T-helper 2 cell treated with Interferon-gamma antibody and Interleukin-4, amounts not matched to agents 5 μg/mL and 100 μg/mL, for 36 hours (primary cell): ENCODE measurements around the gene DLEC1.
"Not testable (repeated sequence)": the region's sequence is repeated elsewhere in the genome, so short reads cannot be mapped to it uniquely, and the experiment has no call there.

Experiments used
- DNase-seq: peaks from one replicate; pipeline ENCODE4 v3.0.0; 2021; ENCODE audit warnings: low spot score
- H3K27ac Mint-ChIP-seq: one replicate; pipeline ENCODE4 v1.8.0; 2021; ENCODE audit warnings: mild to moderate bottlenecking, mixed read lengths
- H3K27me3 Mint-ChIP-seq: one replicate; pipeline ENCODE4 v1.8.0; 2021; ENCODE audit warnings: low read depth, mixed read lengths
- H3K36me3 Mint-ChIP-seq: one replicate; pipeline ENCODE4 v1.8.0; 2021; ENCODE audit warnings: low read depth, mixed read lengths
- H3K4me1 Mint-ChIP-seq: one replicate; pipeline ENCODE4 v1.8.0; 2021; ENCODE audit warnings: low read depth, mixed read lengths
- H3K4me3 Mint-ChIP-seq: one replicate; pipeline ENCODE4 v1.8.0; 2022; ENCODE audit warnings: mild to moderate bottlenecking, moderate library complexity, mixed read lengths
- H3K9me3 Mint-ChIP-seq: one replicate; pipeline ENCODE4 v1.8.0; 2021; ENCODE audit warnings: mixed read lengths

Gene DLEC1

DNA sequence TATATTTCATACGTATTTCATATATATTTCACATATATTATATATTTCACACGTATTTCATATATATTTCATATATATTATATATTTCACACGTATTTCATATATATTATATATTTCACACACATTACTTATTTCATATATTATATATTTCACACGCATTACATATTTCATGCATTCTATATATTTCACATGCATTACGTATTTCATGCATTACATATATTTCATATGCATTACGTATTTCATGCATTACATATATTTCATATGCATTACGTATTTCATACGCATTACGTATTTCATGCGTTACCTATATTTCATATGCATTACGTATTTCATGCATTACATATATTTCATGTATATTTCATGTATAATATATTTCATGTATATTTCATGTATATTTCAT, 121.7 kb downstream of the DLEC1 start:
- H3K9me3 Mint-ChIP-seq, H3K4me3 Mint-ChIP-seq: not testable (repeated sequence)

DNA sequence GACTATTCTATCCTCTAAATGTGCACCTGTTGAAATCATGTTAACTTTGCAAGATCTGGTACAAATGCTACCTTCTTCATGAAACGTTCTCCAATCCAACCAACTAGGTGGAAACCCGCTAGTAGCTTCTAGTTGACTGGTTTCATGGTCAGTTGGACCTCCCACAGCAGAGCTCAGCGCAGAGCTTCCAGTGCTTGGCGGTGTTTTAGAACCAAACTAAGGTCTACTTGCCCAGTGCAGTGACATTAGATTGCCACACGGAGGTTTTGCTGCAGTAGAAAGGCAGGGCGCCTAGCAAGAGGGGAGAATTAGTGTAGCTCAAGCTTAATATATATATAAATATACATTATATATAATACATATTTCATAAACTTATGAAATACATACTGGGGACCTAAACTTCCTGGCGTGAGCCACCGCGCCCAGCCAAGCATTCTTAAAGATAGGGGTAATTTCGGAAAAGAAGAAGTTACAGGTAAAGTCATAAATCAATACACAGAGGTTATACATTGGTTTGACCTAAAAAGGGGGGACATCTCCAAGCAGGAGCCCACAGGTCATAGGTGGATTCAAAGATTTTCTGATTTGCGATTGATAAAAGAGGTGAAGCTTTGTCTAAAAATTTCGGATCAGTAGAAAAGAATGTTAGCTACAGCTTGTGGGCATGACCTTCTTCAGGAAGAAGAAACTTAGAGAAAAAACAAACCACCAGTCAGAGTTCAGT, 124.3 kb downstream of the DLEC1 start:
- peaks cover 38% of the 10 kb centered on the region for H3K4me1 Mint-ChIP-seq
- H3K4me3 Mint-ChIP-seq: peak overlapping the region; percentile 86
- peak overlapping the region; percentile 99 for H3K27ac Mint-ChIP-seq
- no peaks in the 10 kb centered on the region for H3K9me3 Mint-ChIP-seq
- H3K27me3 Mint-ChIP-seq: peaks cover 2% of the 10 kb centered on the region
- DNase-seq: no peak
- H3K36me3 Mint-ChIP-seq: peaks cover 17% of the 10 kb centered on the region

More for the DNA sequence above, 121.7 kb downstream of the DLEC1 start:
- peaks cover 18% of the 10 kb centered on the region for H3K4me1 Mint-ChIP-seq
- not testable (repeated sequence) for H3K27ac Mint-ChIP-seq, H3K27me3 Mint-ChIP-seq, DNase-seq, H3K36me3 Mint-ChIP-seq

- Mint-ChIP-seq H3K4me1 (peaks cover 44% of the 10 kb centered on the region), H3K9me3 (no peaks in the 10 kb centered on the region), H3K36me3 (peaks cover 19% of the 10 kb centered on the region), H3K27ac (peak overlapping the region; percentile 99), H3K27me3 (peaks cover 2% of the 10 kb centered on the region), H3K4me3 (peak overlapping the region; percentile 86)
- DNase-seq: no peak
These were observed 125.0 kb downstream of the DLEC1 start for GRCh38 chr3:38163841-38164642.

- Mint-ChIP-seq H3K4me1 (peaks cover 49% of the 10 kb centered on the region), H3K27me3 (peaks cover 2% of the 10 kb centered on the region), H3K27ac (peak overlapping the region; percentile 99), H3K4me3 (peak overlapping the region; percentile 86), H3K9me3 (no peaks in the 10 kb centered on the region), H3K36me3 (peaks cover 21% of the 10 kb centered on the region)
- no peak for DNase-seq
These were observed 125.6 kb downstream of the DLEC1 start for GRCh38 chr3:38164643-38164951.

DNA sequence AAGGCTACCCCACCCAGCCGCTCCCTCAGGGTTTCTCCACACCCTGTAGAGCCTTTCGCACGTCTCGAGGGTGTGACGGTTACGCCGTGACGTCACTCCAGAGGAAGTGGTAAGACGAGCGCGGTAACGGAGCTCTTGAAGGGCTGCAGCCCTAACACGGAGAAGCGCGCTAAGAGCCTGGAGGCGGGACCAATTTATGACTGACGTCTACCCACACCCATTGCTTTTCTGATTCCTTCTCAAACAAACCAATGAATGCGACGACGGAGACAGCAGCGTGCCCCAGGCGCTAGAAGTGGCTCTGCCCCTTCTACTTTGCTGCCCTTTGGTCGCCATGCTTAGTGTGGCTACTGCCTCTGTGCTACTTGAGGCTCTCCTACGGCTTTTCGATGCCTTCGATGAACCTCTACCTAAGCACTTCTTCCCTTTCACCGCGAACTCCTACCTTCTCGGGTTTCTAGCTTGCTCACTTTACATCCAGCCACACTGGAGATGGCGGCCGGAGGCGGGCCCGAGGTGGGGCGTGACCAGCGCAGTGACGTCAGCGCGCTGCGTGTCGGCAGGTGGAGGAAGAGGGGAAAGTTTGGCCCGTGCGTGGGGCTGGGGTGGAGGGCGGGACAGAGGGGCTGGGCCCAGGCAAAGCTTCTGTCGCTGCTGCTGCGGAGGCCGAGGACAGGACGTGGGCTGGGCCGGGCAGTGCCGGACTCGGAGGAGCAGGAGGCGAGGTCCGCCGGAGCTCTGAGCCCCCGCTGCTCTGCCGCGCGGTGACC, 126.1 kb downstream of the DLEC1 start, which contains the start of gene OXSR1:
Gene OXSR1 (plus strand): TSS at position 586 of the 770 bp plus-strand sequence. CDS start 340 bp downstream, outside the sequence.
- Mint-ChIP-seq H3K9me3 (no peaks in the 10 kb centered on the region), H3K4me3 (peak within 1 kb of the TSS; percentile 86), H3K27ac (peak within 1 kb of the TSS; percentile 99), H3K36me3 (peaks cover 22% of the 10 kb centered on the region), H3K4me1 (peaks cover 47% of the 10 kb centered on the region), H3K27me3 (no peaks in the 10 kb centered on the region)
- peak; percentile 97 for DNase-seq

DNA sequence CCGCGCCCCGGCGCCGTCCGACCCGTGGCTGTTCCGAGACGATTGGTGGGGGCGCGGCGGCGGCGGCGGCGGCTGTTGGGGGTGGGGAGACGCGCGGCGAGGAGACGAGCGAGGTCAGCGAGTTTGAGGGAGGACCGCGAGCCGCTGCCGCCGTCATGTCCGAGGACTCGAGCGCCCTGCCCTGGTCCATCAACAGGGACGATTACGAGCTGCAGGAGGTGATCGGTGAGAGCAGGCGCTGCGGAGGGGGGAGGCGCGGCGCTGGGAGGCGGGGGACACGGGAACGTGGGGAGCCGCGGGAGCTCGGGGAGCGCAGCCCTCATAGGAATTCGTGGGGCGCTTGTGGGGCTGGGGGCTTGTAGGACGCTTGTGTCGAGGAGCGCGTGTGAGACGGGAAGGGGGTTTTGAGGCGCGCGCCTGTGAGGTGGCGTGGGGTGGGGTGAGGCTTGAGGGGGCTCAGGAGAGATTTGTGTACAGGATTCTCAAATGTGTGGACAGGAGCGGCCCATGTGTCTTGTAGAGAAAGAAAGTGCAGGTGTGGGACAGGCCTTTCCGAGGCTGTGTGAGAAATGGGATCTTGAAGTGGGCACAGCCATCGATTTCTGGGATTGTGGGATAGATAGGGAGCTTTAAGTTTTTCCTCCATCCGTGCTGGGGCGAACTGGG, 126.8 kb downstream of the DLEC1 start:
- DNase-seq: no peak
- Mint-ChIP-seq H3K4me1 (peaks cover 54% of the 10 kb centered on the region), H3K9me3 (no peaks in the 10 kb centered on the region), H3K36me3 (peaks cover 25% of the 10 kb centered on the region), H3K27me3 (no peaks in the 10 kb centered on the region), H3K4me3 (peak overlapping the region; percentile 86), H3K27ac (peak overlapping the region; percentile 99)

DNA sequence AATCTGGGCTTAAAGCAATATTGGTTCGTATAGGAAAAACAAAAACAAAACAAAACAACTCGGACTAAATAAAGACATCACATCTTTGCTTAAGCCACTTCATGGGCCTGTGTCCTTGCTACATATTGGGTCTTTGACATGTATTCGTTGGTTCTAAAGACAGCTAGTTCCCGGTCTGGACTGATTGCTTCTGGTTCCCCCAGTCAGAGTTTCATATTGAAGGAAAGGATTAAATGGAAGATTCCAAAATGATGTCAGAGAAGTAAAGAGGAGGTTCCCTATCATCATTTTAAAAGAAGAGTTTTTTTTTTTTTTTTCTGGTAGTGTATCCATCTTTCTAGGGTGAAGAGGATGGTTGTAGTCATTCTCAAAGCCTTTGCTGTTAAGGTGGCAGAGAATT, 128.6 kb downstream of the DLEC1 start:
- H3K27me3 Mint-ChIP-seq: no peaks in the 10 kb centered on the region
- H3K4me1 Mint-ChIP-seq: peaks cover 67% of the 10 kb centered on the region
- peak overlapping the region; percentile 21 for H3K27ac Mint-ChIP-seq
- no peak for DNase-seq
- H3K36me3 Mint-ChIP-seq: peaks cover 26% of the 10 kb centered on the region
- H3K4me3 Mint-ChIP-seq: peak overlapping the region; percentile 86
- no peaks in the 10 kb centered on the region for H3K9me3 Mint-ChIP-seq

DNA sequence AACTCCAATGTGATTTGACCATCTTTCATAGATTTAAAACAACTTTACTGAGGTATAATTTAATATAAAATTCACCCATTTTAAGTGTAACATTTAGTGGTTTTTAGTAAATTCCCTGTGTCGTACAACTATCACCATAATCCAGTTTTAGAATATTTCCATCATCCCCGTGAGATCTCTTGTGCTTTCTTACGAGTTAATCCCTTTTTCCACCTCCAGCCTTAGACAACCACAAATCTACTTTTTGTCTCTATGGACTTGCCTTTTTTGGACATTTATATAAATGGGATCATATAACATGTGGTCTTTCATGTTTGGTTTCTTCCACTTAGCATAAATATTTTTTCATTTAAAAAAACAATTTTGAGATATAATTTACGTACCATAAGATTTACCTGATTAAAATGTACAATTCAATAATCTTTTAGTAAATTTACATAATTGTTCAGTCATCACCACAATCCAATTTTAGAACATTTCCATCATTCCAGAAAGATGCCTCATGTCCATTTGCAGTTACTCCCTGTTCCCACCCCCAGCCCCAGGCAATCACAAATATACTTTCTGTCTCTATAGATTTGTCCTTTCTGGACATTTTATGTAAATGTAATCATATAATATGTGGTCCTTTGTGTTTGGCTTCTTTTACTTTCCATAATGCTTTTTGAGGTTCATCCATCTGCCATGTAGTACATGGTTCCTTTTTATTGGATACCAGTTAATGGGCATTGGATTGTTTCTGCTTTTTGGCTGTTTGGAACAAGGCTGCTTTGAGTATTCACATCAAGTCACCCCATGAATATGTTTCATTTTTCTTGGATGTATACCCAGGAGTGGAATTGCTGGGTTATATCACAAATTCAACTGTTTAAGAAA, 129.4 kb downstream of the DLEC1 start:
- no peak for DNase-seq
- peaks cover 70% of the 10 kb centered on the region for H3K4me1 Mint-ChIP-seq
- peaks cover 26% of the 10 kb centered on the region for H3K36me3 Mint-ChIP-seq
- H3K27me3 Mint-ChIP-seq: no peaks in the 10 kb centered on the region
- no peaks in the 10 kb centered on the region for H3K9me3 Mint-ChIP-seq
- H3K4me3 Mint-ChIP-seq: peak overlapping the region; percentile 86
- H3K27ac Mint-ChIP-seq: peak overlapping the region; percentile 19

DNA sequence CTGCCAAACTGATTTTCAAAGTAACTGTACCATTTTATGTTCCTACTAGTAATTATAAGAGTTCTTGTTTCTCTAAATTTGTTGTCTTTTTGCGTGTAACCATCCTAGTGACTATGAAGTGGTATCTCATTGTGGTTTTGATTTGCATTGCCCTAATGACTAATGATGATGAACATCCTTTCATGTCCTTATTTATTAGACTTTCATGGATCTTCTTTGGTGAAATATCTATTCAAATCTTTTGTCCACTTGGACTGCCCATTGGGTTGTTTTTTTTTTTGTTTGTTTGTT, 130.0 kb downstream of the DLEC1 start:
- Mint-ChIP-seq H3K27ac (no peak overlapping the region), H3K27me3 (no peaks in the 10 kb centered on the region), H3K4me3 (no peak overlapping the region), H3K36me3 (peaks cover 26% of the 10 kb centered on the region), H3K4me1 (peaks cover 71% of the 10 kb centered on the region), H3K9me3 (no peaks in the 10 kb centered on the region)
- no peak for DNase-seq

- no peaks in the 10 kb centered on the region for H3K27me3 Mint-ChIP-seq
- DNase-seq: no peak
- H3K27ac Mint-ChIP-seq: no peak overlapping the region
- peaks cover 73% of the 10 kb centered on the region for H3K4me1 Mint-ChIP-seq
- no peak overlapping the region for H3K4me3 Mint-ChIP-seq
- no peaks in the 10 kb centered on the region for H3K9me3 Mint-ChIP-seq
- peaks cover 26% of the 10 kb centered on the region for H3K36me3 Mint-ChIP-seq
These were observed 131.7 kb downstream of the DLEC1 start for GRCh38 chr3:38170722-38171121.

GRCh38 chr3:38171622-38172021, 132.6 kb downstream of the DLEC1 start:
- H3K27me3 Mint-ChIP-seq: no peaks in the 10 kb centered on the region
- no peak overlapping the region for H3K4me3 Mint-ChIP-seq
- no peak for DNase-seq
- peaks cover 22% of the 10 kb centered on the region for H3K36me3 Mint-ChIP-seq
- no peaks in the 10 kb centered on the region for H3K9me3 Mint-ChIP-seq
- peaks cover 70% of the 10 kb centered on the region for H3K4me1 Mint-ChIP-seq
- H3K27ac Mint-ChIP-seq: no peak overlapping the region
